ENCODE data around the gene INF2.

The INF2 gene

DNA sequence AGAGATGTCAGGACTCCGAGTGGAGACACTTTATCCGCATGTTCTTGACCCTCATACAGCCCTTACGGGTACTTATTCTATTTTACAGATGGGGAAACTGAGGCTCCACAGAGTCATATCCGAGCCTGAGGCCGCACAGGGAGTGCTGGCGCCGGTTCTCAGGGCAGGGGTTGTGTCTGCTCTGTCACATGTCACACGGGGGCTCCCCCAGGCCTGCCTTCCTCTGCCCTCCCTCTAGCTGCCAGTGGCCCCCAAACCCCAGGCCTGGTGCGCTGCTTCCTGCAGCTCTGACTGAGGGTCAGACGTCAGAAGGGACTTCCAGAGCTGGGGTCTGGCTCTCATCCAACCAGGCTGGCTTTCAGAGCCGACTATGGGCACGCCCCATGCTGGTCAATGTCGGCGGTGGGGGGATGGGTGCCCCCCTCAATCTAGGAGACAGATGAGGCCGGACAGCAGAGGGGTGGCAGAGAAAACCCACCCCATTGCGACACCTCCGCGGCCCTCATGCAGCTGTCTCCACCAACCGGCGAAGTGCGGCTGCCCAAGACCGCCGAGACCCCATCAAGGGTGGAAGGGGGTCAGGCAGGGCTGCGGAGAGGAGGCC, 811 bp upstream of the INF2 start:
- no peak for DNase-seq (ENCODE audit: low read depth in 1 of 2, low spot score in 1 of 2)
- peak overlapping the region; percentile 76; the same call in 1 of the 2 replicates for H3K4me3 ChIP-seq (replicated peaks; ENCODE audit: insufficient read depth, low read length)
- H3K27me3 ChIP-seq (ENCODE audit: insufficient read depth, poor library complexity, severe bottlenecking): peaks cover 6% of the 10 kb centered on the region
- TF ChIP-seq GABPA (IDR thresholded peaks at IDR 0.05; ENCODE audit: low read depth) (no peak), SPI1 (IDR thresholded peaks at IDR 0.05; ENCODE audit: borderline replicate concordance, low read depth) (no peak), POLR2AphosphoS5 (IDR thresholded peaks at IDR 0.05; ENCODE audit: low read depth) (no peak)
- TF ChIP-seq, protein P1, sequence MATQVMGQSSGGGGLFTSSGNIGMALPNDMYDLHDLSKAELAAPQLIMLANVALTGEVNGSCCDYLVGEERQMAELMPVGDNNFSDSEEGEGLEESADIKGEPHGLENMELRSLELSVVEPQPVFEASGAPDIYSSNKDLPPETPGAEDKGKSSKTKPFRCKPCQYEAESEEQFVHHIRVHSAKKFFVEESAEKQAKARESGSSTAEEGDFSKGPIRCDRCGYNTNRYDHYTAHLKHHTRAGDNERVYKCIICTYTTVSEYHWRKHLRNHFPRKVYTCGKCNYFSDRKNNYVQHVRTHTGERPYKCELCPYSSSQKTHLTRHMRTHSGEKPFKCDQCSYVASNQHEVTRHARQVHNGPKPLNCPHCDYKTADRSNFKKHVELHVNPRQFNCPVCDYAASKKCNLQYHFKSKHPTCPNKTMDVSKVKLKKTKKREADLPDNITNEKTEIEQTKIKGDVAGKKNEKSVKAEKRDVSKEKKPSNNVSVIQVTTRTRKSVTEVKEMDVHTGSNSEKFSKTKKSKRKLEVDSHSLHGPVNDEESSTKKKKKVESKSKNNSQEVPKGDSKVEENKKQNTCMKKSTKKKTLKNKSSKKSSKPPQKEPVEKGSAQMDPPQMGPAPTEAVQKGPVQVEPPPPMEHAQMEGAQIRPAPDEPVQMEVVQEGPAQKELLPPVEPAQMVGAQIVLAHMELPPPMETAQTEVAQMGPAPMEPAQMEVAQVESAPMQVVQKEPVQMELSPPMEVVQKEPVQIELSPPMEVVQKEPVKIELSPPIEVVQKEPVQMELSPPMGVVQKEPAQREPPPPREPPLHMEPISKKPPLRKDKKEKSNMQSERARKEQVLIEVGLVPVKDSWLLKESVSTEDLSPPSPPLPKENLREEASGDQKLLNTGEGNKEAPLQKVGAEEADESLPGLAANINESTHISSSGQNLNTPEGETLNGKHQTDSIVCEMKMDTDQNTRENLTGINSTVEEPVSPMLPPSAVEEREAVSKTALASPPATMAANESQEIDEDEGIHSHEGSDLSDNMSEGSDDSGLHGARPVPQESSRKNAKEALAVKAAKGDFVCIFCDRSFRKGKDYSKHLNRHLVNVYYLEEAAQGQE (IDR thresholded peaks at IDR 0.05; ENCODE audit: insufficient replicate concordance, low read depth): no peak
- TF ChIP-seq, protein P2, sequence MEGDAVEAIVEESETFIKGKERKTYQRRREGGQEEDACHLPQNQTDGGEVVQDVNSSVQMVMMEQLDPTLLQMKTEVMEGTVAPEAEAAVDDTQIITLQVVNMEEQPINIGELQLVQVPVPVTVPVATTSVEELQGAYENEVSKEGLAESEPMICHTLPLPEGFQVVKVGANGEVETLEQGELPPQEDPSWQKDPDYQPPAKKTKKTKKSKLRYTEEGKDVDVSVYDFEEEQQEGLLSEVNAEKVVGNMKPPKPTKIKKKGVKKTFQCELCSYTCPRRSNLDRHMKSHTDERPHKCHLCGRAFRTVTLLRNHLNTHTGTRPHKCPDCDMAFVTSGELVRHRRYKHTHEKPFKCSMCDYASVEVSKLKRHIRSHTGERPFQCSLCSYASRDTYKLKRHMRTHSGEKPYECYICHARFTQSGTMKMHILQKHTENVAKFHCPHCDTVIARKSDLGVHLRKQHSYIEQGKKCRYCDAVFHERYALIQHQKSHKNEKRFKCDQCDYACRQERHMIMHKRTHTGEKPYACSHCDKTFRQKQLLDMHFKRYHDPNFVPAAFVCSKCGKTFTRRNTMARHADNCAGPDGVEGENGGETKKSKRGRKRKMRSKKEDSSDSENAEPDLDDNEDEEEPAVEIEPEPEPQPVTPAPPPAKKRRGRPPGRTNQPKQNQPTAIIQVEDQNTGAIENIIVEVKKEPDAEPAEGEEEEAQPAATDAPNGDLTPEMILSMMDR (IDR thresholded peaks at IDR 0.05; ENCODE audit: insufficient read depth, low read length): no peak
- no peak overlapping the region for H3K27ac ChIP-seq (replicated peaks)

DNA sequence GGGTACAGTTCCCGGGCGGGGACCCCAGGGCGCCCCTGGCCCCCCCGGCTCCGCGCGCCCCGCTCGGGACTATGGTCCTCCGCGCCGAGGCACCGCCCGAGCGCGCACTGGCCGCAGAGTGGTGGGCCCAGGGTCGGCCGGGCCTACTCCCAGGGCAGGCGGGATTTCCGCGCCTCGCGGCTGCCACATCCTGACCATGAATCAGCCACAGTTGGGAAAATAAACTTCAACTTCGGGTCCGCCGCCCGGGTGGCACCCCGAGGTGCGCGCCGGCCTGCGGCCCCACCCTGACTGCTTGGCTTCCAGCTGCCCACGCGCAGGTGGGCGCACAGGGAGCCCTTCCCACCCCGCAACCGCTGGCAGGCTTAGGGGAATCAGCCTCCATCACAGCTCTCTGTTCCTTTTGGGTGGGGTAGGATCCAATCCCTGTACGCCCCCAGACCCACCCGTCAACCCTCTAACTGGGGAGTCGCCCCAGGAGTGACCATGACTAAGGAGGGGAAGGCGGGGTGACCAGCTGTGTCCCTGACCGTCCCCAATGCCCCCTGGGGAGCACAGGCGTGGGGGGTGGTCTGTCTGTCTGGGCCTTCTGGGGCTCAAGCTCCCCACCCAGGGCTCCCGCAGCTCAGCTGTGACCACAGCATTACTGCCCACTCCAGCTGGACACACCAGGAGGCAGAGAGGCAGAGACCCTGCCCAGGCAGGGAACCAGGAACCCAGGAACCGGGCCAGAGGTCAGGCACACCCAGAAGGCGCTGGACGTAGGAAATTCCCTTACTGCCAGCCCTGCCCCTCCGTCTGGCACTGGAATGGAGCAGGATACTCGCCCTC, 678 bp downstream of the INF2 start:
- no peak for DNase-seq (ENCODE audit: low read depth in 1 of 2, low spot score in 1 of 2)
- Histone ChIP-seq H3K27me3 (ENCODE audit: insufficient read depth, poor library complexity, severe bottlenecking) (peaks cover 6% of the 10 kb centered on the region), H3K4me3 (replicated peaks; ENCODE audit: insufficient read depth, low read length) (peak overlapping the region; percentile 76), H3K27ac (replicated peaks) (no peak overlapping the region)
- TF ChIP-seq GABPA (IDR thresholded peaks at IDR 0.05; ENCODE audit: low read depth) (no peak), POLR2AphosphoS5 (IDR thresholded peaks at IDR 0.05; ENCODE audit: low read depth) (no peak), SPI1 (IDR thresholded peaks at IDR 0.05; ENCODE audit: borderline replicate concordance, low read depth) (no peak)
- TF ChIP-seq, protein P2 (IDR thresholded peaks at IDR 0.05; ENCODE audit: insufficient read depth, low read length): no peak
- TF ChIP-seq, protein P1 (IDR thresholded peaks at IDR 0.05; ENCODE audit: insufficient replicate concordance, low read depth): no peak

DNA sequence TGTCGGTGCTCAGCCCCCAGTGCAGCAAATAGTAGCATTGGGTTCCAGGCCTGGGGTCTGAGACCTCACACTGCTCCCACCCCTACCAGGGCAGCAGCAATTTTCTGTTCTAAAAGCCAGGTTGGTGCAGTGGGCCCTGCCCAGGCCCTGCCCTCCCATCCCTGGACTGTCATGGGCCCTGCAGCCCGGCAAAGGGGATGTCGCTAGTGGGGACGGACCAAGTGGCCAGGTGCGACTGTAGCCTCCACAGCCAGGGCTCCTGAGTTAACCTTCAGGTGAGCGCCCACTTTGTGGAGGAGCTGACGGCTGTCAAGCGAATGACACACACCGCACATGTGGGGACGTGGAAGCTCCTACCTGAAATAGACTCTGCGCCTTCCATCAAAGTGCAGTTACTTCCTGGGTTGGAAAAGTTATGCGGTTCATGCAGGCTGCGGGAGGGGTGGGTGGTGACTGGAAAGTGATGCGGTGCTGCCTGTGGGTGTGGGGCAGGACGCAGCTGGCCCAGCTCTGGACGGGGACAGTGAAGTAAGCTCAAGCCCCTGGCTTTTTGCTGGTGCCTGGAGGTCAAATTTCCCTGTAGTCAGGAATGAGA, 1.5 kb downstream of the INF2 start:
- no peak overlapping the region for H3K27ac ChIP-seq (replicated peaks)
- peaks cover 6% of the 10 kb centered on the region for H3K27me3 ChIP-seq (ENCODE audit: insufficient read depth, poor library complexity, severe bottlenecking)
- TF ChIP-seq SPI1 (IDR thresholded peaks at IDR 0.05; ENCODE audit: borderline replicate concordance, low read depth) (no peak), POLR2AphosphoS5 (IDR thresholded peaks at IDR 0.05; ENCODE audit: low read depth) (no peak), GABPA (IDR thresholded peaks at IDR 0.05; ENCODE audit: low read depth) (no peak)
- TF ChIP-seq, protein P1 (IDR thresholded peaks at IDR 0.05; ENCODE audit: insufficient replicate concordance, low read depth): no peak
- TF ChIP-seq, protein P2 (IDR thresholded peaks at IDR 0.05; ENCODE audit: insufficient read depth, low read length): no peak
- DNase-seq (ENCODE audit: low read depth in 1 of 2, low spot score in 1 of 2): no peak
- H3K4me3 ChIP-seq (replicated peaks; ENCODE audit: insufficient read depth, low read length): no peak overlapping the region
